Measurements from ENCODE around the gene CYYR1. TPM values are rescaled to one million over a fixed set of nuclear protein-coding genes. Genes with fewer than 3 reads are reported as not detected.

The CYYR1 gene
- total RNA-seq, 1 donor = not detected

DNA sequence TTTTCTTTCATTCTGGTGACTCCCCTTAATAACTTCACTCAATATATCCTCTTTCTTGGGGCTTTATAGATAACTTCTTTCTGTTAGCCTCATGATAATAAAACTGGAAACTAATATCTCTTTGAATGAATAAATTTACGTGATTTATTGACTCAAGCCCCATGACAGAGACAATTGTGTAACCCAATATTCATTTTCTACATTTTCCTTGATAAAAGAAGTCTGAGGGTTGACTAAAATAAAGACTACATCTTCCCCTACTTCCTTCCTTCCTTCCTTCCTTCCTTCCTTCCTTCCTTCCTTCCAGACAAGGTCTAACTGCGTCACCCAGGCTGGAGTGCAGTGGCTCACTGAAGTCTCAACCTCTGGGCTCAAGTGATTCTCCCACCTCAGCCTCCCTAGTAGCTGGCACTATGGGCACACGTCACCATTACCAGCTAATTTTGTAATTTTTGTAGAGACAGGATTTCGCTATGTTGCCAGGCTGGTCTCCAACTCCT lies 85.1 kb downstream of the CYYR1 start:
- DNase-seq (ENCODE audit: insufficient read length, low spot score, missing footprints) = no peak
- H3K4me1 ChIP-seq (ENCODE audit: insufficient read depth, low read length) = no peaks in the 10 kb centered on the region
- H3K9me3 ChIP-seq (ENCODE audit: low read depth, low read length) = no peaks in the 10 kb centered on the region
- H3K79me2 ChIP-seq (ENCODE audit: insufficient read depth, low read length) = no peaks in the 10 kb centered on the region
- no peak overlapping the region for H2AFZ ChIP-seq (ENCODE audit: low read length)
- H3K4me2 ChIP-seq (ENCODE audit: insufficient read depth, low read length) = no peak overlapping the region
- H3K27me3 ChIP-seq (ENCODE audit: insufficient read depth, low read length) = no peaks in the 10 kb centered on the region
- H3K27ac ChIP-seq (ENCODE audit: low read depth, low read length) = no peak overlapping the region
- H3K4me3 ChIP-seq (ENCODE audit: insufficient read depth, low read length) = no peak overlapping the region
- no peaks in the 10 kb centered on the region for H3K36me3 ChIP-seq (ENCODE audit: insufficient read depth, low read length)
- no peaks in the 10 kb centered on the region for H4K20me1 ChIP-seq (ENCODE audit: insufficient read depth, low read length)
- TF ChIP-seq, protein P1, sequence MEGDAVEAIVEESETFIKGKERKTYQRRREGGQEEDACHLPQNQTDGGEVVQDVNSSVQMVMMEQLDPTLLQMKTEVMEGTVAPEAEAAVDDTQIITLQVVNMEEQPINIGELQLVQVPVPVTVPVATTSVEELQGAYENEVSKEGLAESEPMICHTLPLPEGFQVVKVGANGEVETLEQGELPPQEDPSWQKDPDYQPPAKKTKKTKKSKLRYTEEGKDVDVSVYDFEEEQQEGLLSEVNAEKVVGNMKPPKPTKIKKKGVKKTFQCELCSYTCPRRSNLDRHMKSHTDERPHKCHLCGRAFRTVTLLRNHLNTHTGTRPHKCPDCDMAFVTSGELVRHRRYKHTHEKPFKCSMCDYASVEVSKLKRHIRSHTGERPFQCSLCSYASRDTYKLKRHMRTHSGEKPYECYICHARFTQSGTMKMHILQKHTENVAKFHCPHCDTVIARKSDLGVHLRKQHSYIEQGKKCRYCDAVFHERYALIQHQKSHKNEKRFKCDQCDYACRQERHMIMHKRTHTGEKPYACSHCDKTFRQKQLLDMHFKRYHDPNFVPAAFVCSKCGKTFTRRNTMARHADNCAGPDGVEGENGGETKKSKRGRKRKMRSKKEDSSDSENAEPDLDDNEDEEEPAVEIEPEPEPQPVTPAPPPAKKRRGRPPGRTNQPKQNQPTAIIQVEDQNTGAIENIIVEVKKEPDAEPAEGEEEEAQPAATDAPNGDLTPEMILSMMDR (IDR thresholded peaks at IDR 0.05; ENCODE audit: extremely low read depth, low read depth, low read length) = no peak

DNA sequence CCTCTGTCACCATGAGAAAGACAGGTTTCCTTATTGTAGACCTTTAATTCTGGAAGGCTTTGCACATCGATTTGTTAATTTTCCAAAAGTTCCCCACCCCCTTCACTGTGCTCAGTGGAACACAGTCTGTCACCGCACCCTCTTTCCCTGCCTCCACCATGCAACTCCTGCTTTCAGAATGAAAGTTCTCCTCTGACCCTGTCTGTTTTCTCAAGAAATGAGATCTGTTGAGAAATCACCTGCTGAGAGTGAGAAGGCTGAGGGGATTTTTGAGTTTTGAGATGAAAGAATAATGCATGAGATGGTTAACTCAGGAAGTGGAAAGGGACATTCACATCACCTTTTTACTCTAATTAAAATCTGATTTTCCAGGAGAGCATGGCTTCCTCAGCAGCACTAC lies 99.6 kb downstream of the CYYR1 start:
- Histone ChIP-seq H4K20me1 (ENCODE audit: insufficient read depth, low read length) (no peaks in the 10 kb centered on the region), H3K36me3 (ENCODE audit: insufficient read depth, low read length) (no peaks in the 10 kb centered on the region), H3K4me3 (ENCODE audit: insufficient read depth, low read length) (no peak overlapping the region), H3K27ac (ENCODE audit: low read depth, low read length) (no peak overlapping the region), H3K79me2 (ENCODE audit: insufficient read depth, low read length) (no peaks in the 10 kb centered on the region), H3K4me2 (ENCODE audit: insufficient read depth, low read length) (no peak overlapping the region), H3K9me3 (ENCODE audit: low read depth, low read length) (no peaks in the 10 kb centered on the region), H3K4me1 (ENCODE audit: insufficient read depth, low read length) (no peaks in the 10 kb centered on the region), H2AFZ (ENCODE audit: low read length) (no peak overlapping the region), H3K27me3 (ENCODE audit: insufficient read depth, low read length) (no peaks in the 10 kb centered on the region)
- DNase-seq (ENCODE audit: insufficient read length, low spot score, missing footprints) = no peak
- TF ChIP-seq, protein P1 (IDR thresholded peaks at IDR 0.05; ENCODE audit: extremely low read depth, low read depth, low read length) = no peak

DNA sequence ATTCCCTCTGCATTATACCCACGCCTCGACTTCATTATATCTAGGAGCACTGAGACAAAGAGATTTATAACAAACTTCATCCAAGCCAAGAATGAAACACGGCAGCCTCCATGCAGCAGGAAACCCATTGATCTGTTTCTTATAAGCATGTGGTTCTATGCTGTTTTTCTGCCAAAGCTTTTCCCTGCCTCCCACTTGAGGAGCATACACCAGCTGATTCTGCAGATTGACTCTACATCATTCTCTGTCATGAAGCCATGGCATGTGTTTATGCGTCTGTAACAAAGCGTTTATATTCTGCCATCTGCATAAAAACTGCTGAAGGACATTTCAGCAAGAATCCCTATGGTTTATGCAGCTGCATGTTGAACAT lies 102.0 kb downstream of the CYYR1 start:
- no peak for DNase-seq (ENCODE audit: insufficient read length, low spot score, missing footprints)
- Histone ChIP-seq H3K4me1 (ENCODE audit: insufficient read depth, low read length) (no peaks in the 10 kb centered on the region), H3K27me3 (ENCODE audit: insufficient read depth, low read length) (no peaks in the 10 kb centered on the region)

DNA sequence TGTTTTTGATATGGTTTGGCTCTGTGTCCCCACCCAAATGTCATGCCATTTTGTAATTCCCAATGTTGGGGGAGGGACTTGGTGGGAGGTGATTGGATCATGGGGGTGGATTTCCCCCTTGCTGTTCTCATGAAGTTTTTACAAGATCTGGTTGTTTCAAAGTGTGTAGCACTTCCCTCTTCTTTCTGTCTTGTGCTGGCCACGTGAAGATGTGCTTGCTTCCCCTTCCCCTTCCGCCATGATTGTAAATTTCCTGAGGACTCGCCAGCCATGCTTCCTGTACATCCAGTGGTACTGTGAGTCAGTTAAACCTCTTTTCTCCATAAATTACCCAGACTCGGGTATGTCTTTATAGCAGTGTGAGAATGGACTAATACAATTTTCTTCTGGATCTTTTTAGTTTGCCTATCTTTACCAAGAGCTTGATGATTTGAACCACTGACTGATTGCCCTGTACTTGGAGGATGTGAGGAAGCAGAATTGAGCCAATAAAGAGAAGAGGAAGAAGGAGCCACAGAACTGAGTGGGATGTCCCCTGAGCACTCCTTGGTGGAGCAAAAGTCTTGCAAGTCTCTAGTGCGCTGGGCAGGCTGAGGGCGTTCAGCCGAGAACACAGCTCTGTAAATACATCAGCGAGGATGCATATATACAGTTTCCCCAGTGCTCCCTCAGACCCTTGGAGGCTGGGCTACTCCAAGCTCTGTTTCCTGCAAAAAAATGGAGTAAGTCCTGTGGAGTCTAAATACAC lies 102.6 kb downstream of the CYYR1 start:
- H2AFZ ChIP-seq (ENCODE audit: low read length) = no peak overlapping the region
- no peak for DNase-seq (ENCODE audit: insufficient read length, low spot score, missing footprints)
- no peaks in the 10 kb centered on the region for H3K4me1 ChIP-seq (ENCODE audit: insufficient read depth, low read length)
- H4K20me1 ChIP-seq (ENCODE audit: insufficient read depth, low read length) = no peaks in the 10 kb centered on the region
- no peaks in the 10 kb centered on the region for H3K36me3 ChIP-seq (ENCODE audit: insufficient read depth, low read length)
- H3K4me2 ChIP-seq (ENCODE audit: insufficient read depth, low read length) = no peak overlapping the region
- no peaks in the 10 kb centered on the region for H3K9me3 ChIP-seq (ENCODE audit: low read depth, low read length)
- no peak overlapping the region for H3K4me3 ChIP-seq (ENCODE audit: insufficient read depth, low read length)
- H3K27ac ChIP-seq (ENCODE audit: low read depth, low read length) = no peak overlapping the region
- TF ChIP-seq, protein P1 (IDR thresholded peaks at IDR 0.05; ENCODE audit: extremely low read depth, low read depth, low read length) = no peak
- no peaks in the 10 kb centered on the region for H3K79me2 ChIP-seq (ENCODE audit: insufficient read depth, low read length)
- no peaks in the 10 kb centered on the region for H3K27me3 ChIP-seq (ENCODE audit: insufficient read depth, low read length)

More for the DNA sequence above, 102.0 kb downstream of the CYYR1 start:
- Histone ChIP-seq H4K20me1 (ENCODE audit: insufficient read depth, low read length) (no peaks in the 10 kb centered on the region), H3K27ac (ENCODE audit: low read depth, low read length) (no peak overlapping the region), H3K36me3 (ENCODE audit: insufficient read depth, low read length) (no peaks in the 10 kb centered on the region), H3K4me2 (ENCODE audit: insufficient read depth, low read length) (no peak overlapping the region), H3K79me2 (ENCODE audit: insufficient read depth, low read length) (no peaks in the 10 kb centered on the region), H3K9me3 (ENCODE audit: low read depth, low read length) (no peaks in the 10 kb centered on the region), H2AFZ (ENCODE audit: low read length) (no peak overlapping the region), H3K4me3 (ENCODE audit: insufficient read depth, low read length) (no peak overlapping the region)
- TF ChIP-seq, protein P1 (IDR thresholded peaks at IDR 0.05; ENCODE audit: extremely low read depth, low read depth, low read length) = no peak
